Right renal cortex interstitium (tissue), 3 donors: ENCODE results near the gene LMAN1. TPM values are rescaled to one million over a fixed set of nuclear protein-coding genes. Genes with fewer than 3 reads are reported as not detected.

Experiments used
- DNase-seq, 3 donors: peaks; one replicate each; pipeline ENCODE4 v3.0.0-alpha.2; 2013; ENCODE audit warnings: low read depth in 3 of 3, low spot score in 2 of 3
- polyA plus RNA-seq, 3 donors: library from polyadenylated mRNA; unstranded; fragments of 120-200 nt; gene quantifications; one replicate each; pipeline ENCODE4 v1.2.1, GENCODE V29; 2013; ENCODE audit not compliant: insufficient read length in 3 of 3

The LMAN1 gene
- polyA plus RNA-seq, 3 donors: 108 to 114 (median 109) TPM

- no peak for DNase-seq
Observed at GRCh38 chr18:59306640-59307039, 52.4 kb downstream of the LMAN1 start.

GRCh38 chr18:59305295-59305694, 53.8 kb downstream of the LMAN1 start:
- DNase-seq: no peak

DNA sequence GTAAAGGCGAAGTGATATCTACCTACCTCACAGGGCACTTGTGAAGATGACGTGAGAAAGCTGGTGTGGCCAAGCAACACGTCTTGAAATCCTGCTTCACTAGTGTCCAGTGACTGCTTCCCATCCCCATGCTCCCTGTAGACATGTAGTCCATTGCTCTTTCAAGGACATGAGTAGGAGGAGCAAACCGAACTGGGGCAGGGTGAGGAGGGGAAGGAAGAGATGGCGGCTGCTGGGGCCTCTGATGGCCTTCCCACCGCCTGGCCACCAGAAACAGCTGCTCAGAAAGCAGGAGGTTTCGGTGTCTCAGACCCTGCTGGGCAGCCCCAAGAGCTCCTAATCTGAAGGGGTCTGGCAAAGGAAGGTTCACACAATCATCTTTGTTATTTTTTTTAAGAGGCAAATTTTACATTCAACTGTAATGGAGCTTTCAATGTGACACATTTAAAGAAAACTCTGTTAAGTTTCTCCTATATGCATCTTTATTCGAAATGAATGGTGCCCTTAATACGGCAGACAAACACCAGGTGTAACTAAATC, 55.3 kb downstream of the LMAN1 start:
- no peak for DNase-seq

DNA sequence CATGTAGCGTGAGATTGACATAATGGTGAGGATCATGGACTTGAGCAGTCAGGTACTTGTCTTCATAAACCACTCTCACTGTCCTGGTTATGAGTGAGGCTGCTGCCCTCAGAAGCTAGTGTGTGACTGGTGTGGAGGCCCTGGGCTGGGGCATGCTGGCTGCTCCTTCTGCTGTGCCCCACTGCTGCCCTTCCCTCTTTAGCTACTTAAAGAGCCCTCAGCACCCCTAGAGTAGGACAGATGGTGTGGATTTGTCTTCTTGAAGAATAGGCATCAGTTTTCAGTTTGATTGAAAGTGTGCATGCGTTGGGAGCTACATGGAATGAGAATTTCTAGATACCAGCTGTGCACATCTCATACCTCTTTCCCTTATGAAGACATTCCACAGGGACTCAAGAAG, 56.1 kb downstream of the LMAN1 start:
- no peak for DNase-seq

DNA sequence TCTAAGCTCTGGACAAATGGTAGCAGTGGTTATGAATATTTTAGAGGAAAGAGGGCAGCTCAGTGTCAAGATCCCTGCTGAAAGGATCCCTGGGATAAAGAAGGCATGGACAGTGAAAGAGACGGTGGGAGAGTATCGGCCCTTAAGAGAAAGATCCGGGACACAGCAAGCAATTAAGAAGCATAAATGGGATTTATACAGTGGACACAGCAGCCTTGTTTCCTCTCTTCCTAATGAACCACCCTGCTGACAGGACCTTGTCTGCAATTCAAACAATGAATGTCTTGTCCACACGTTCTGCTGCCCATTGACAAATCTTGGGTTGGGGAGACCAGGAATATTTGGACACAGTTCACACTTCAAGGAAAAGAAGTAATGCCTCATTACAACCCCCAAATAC, 57.1 kb downstream of the LMAN1 start:
- no peak for DNase-seq

GRCh38 chr18:59300676-59301285, 58.3 kb downstream of the LMAN1 start:
- DNase-seq: no peak

- DNase-seq: no peak
Observed at GRCh38 chr18:59298871-59299270, 60.2 kb downstream of the LMAN1 start.

DNA sequence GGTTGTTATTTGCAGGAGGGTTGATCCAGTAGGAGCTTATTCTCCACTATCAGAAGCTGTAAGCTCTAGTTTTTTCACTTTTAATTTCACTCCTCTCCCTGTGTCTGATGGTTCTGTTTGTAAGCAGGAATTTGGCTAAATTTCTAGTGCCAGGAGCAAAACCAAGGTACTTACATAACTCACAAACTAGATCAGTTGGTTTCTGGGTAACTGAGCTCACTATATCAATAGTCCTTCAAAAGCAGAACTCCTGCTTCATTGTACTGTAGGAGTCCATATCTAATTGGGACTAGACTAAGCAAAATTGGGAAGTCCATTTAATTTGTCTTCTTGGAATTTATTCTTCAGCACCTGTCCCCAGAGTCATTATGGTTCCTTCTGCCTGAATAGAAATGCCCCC, 65.7 kb downstream of the LMAN1 start:
- DNase-seq: no peak

GRCh38 chr18:59286341-59286740, 72.7 kb downstream of the LMAN1 start:
- no peak for DNase-seq

- DNase-seq: no peak
Observed at GRCh38 chr18:59282341-59282740, 76.7 kb downstream of the LMAN1 start.

GRCh38 chr18:59279722-59280121, 79.3 kb downstream of the LMAN1 start:
- DNase-seq: no peak

DNA sequence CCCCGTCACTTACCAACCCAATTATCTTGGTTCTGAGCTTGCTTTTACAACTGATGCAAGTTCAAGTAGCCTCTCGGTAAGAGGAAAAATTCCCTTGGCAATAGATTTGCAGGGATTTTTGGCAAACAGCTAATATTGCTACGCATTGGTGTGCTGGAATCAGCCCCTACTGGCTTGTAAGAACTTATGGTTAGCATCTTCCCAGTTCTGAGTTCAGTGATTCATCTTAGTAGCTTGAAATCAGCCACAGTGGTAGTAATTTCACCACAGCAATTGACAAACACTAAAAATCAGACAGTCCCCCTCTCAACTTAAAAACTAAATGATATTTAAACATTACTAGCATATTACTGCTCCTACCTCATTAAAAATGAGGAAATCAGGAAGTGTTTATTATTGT, 79.9 kb downstream of the LMAN1 start:
- no peak for DNase-seq

DNA sequence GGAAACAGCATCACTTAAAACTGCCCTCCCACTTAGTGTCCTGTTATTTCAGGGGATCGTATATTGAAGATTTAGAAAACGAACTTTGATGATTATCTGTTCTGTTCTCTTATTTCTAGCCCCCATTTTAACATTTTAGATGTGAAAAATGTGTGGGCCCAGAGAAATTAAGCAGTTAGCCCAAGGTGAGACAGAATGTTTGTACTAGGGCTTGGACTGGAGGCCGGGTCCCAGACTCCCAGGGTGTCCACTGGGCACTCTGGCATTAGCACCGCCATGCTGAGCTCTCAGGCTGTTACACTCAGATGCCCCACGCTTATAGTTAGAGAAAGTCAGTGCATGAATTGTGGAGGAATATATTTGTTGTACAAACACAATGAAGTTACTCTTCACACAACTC, 80.3 kb downstream of the LMAN1 start:
- DNase-seq: no peak

Other genes starting within 250 kb of the LMAN1 start
- 10 to 100 TPM; 69.1 to 83.3 (median 72.9) TPM for gene SEC11C, start 219.4 kb downstream of the LMAN1 start, polyA plus RNA-seq
- 1 to 10 TPM in 2 of 3 donors, not detected in 1; 1.5 to 1.6 TPM for gene GRP, start 139.1 kb downstream of the LMAN1 start, polyA plus RNA-seq
- not detected for gene RAX, start 85.8 kb downstream of the LMAN1 start, polyA plus RNA-seq
- under 1 TPM; 0.11 to 0.22 (median 0.18) TPM for gene CPLX4, start 40.6 kb downstream of the LMAN1 start, polyA plus RNA-seq